IPS DF 4.7 (cell line): ENCODE measurements around the gene DMBT1.
"Not testable (repeated sequence)": the region's sequence is repeated elsewhere in the genome, so short reads cannot be mapped to it uniquely, and the experiment has no call there.

Experiments
- DNase-seq: peaks from one replicate; pipeline ENCODE4 v3.0.0-alpha.2; 2013; ENCODE audit warnings: low spot score; ENCODE audit errors: extremely low read depth

Gene DMBT1

GRCh38 chr10:122577311-122577885 is 16.8 kb downstream of the DMBT1 start:
- DNase-seq, result no peak

GRCh38 chr10:122586070-122586469 is 25.5 kb downstream of the DMBT1 start:
- not testable (repeated sequence) for DNase-seq

DNA sequence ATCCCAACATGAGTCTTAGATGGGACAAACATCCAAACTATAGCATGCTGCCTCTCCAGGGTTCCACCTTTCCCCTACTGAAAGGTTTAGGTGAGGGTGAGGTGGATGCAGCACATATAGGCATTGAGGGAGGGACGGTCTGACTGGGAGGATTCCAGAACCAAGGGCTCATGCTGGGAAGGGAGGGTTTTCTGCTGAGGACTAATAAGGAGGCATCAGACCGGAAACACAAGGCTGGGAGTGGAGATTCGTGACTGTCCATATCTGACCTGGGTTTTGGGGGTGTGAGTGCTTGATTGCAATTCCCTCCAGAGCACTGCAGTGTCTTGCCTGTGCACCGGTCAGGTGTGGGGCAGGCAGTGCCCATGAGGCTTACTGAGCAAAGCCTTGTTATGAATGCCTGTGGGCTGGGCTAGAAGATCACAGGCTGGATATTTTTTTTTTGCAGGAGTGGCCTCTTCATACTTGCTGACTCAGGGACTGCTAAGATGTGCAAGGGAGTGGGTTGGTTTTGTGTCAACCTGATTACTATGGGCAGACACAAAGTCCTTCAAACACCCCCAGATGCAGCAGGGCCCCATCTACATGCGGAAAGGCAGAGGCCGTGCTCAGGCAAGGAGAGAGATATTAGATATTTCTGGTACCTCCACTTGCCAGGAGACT is 26.7 kb downstream of the DMBT1 start:
- DNase-seq, result no peak

GRCh38 chr10:122588381-122588780 is 27.8 kb downstream of the DMBT1 start:
- DNase-seq, result no peak

DNA sequence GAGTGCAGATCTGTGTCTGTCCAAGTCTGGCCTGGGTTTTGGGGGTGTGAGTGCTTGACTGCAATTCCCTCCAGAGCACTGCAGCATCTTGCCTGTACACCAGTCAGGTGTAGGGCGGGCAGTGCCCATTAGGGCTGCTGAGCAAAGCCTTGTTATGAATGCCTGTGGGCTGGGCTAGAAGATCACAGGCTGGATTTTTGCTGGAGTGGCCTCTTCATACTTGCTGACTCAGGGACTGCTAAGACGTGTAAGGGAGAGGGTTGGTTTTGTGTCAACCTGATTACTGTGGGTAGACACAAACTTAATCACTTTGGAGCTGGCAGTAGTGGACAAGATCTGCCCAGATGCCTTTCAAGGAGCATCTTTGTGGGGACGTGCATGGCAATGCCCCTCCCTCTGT is 29.6 kb downstream of the DMBT1 start:
- no peak for DNase-seq

- DNase-seq, result no peak
Measured at GRCh38 chr10:122591736-122592135, 31.2 kb downstream of the DMBT1 start.

DNA sequence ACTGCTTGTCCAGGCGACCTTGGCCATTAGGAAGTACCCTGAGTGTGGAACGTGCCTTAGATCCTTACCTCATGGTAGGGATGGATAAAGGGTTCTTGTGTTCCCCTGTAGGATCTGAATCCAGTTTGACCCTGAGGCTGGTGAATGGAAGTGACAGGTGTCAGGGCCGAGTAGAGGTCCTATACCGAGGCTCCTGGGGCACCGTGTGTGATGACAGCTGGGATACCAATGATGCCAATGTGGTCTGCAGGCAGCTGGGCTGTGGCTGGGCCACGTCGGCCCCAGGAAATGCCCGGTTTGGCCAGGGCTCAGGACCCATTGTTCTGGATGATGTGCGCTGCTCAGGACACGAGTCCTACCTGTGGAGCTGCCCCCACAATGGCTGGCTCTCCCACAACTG is 31.6 kb downstream of the DMBT1 start:
- DNase-seq, result no peak

DNA sequence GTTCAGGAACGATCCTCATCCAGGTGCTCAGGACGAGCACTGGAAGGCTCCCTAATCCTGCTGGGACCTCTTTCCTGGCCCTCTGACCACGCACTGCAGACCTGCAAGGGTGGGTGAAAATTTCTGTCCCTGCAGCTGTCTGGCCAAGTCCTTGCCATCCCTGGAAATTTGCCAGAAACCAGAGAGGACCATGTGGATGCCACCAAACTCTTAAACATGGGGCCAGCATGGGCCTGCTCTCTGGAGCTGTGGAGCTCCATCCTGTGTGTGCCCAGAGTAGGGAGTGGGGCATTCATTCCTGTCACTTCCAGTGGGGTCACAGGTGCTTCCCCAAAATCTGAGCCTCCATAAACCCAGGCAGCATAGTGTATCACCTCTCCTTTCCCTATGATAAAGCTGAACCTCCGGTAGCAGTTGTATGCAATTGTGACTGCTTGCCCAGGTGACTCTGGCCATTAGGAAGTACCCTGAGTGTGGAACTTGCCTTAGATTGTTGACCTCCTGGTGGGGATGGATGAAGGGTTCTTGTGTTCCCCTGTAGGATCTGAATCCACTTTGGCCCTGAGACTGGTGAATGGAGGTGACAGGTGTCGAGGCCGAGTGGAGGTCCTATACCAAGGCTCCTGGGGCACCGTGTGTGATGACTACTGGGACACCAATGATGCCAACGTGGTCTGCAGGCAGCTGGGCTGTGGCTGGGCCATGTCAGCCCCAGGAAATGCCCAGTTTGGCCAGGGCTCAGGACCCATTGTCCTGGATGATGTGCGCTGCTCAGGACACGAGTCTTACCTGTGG is 57.1 kb downstream of the DMBT1 start:
- DNase-seq, result no peak

GRCh38 chr10:122618461-122619165 is 58.1 kb downstream of the DMBT1 start:
- DNase-seq, result no peak

DNA sequence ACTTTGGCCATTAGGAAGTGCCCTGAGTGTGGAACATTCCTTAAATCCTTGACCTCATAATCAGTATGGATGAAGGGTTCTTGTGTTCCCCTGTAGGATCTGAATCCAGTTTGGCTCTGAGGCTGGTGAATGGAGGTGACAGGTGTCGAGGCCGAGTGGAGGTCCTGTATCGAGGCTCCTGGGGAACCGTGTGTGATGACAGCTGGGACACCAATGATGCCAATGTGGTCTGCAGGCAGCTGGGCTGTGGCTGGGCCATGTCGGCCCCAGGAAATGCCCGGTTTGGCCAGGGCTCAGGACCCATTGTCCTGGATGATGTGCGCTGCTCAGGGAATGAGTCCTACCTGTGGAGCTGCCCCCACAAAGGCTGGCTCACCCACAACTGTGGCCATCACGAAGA is 60.4 kb downstream of the DMBT1 start:
- DNase-seq, result not testable (repeated sequence)

DNA sequence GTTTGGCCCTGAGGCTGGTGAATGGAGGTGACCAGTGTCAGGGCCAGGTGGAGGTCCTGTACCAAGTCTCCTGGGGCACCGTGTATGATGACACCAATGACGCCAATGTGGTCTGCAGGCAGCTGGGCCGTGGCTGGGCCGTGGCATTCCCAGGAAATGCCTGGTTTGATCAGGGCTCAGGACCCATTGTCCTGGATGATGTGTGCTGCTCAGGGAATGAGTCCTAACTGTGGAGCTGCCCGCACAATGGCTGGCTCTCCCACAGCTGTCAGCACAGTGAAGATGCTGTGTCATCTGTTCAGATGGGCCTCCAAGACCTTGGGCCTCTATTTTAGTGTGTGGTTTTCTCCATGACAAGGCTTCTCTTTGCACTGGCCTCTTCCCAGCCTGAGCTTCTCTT is 64.0 kb downstream of the DMBT1 start:
- DNase-seq, result no peak

DNA sequence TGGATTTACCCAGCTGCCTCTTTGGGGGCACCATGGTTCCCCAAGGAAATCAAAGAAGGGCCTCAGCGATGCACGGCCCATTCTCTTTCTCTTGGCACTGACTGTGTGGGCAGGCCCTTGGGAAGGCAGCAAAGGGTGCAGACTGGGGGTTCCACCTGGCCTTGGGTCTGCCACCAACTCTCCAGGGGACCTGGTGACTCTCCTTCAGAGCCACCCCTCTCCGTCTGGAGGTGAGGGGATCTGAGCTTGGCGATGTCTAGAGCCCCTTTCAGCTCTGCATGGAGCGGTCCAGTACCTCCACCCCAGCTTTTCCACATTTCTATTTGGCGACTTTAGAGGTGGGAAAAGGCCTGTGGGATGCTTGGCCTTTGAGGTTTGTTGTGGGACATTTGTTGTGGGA is 70.0 kb downstream of the DMBT1 start:
- DNase-seq, result no peak

DNA sequence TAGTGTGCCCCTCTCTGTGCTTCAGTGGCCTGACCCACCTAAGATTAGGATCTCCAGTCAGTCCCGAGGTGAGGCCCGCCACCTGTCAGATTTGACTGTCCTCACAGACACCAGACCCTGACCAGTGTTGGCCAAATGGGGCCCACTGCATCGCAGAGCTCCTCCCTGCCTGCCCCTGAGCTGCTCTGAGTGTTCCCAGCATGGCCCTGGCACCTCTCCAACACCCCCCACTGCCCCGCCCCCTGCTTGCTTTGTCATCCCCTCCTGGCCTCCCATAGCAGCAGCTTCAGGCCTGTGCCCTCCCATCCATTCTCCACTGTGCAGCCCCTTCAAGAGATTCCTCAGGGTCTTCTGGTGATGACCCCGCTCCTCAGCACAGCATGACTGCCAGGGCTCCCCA is 71.5 kb downstream of the DMBT1 start:
- DNase-seq, result no peak

DNA sequence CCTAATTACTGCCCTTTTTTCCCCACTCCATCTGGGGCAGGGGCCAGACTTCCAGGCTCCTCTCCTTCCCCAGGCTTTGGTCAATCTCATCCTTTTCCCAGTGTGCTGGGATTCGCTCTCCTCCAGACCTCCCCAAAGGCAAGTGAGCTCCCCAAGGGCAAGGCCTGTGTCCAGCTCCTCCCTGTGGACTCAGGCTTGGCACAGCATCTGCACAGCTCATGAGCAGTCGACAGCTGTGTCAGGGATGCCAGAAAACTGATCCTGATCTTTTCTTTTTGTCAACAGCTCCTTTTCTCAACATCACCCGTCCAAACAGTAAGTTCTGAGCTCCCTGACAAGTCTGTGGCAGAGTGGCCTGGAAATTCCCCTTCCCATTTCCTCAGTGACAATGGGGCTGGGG is 72.0 kb downstream of the DMBT1 start:
- no peak for DNase-seq

GRCh38 chr10:122636953-122637352 is 76.4 kb downstream of the DMBT1 start:
- DNase-seq, result no peak

- DNase-seq, result no peak
Measured at GRCh38 chr10:122637376-122637775, 76.8 kb downstream of the DMBT1 start.

- no peak for DNase-seq
Measured at GRCh38 chr10:122638106-122638505, 77.6 kb downstream of the DMBT1 start.

DNA sequence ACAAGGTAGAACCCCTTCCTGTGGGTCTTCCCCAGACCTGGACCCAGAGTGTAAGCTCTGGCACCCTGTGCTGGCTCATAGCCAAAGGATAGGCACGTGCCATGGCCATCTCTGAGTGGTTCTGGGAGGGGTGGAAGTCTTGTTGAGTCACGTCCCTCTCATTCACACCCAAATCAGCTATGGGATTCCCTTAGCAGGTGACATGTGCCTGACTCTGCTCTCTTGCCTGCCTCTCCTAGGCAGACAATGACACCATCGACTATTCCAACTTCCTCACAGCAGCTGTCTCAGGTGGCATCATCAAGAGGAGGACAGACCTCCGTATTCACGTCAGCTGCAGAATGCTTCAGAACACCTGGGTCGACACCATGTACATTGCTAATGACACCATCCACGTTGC is 79.2 kb downstream of the DMBT1 start:
- no peak for DNase-seq

DNA sequence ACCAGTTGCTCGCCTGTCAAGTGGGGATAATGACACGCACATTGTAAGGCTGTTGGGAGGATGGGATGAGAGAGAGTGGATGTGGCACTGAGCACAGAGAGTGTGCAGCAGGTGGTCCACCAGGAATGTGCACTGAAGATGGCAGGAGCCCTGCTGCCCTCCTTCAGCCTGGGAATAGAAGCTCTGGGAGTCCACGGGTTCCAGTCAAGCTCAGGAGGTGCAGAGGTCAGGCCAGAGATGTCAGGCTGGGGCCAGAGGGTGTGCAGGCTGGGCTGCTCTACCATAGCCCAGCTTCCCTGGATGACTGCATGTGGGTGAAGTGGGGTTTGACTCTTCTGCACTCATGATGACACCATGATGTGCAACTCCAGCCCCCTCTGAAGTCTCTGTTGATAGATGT is 80.4 kb downstream of the DMBT1 start:
- no peak for DNase-seq

GRCh38 chr10:122642726-122643605 is 82.4 kb downstream of the DMBT1 start:
- DNase-seq, result no peak

- DNase-seq, result no peak
Measured at GRCh38 chr10:122643931-122644534, 83.5 kb downstream of the DMBT1 start.
